ENCODE data around the gene NSF.
"Not testable (repeated sequence)": the region's sequence is repeated elsewhere in the genome, so short reads cannot be mapped to it uniquely, and the experiment has no call there.

Gene NSF

GRCh38 chr17:46759141-46759540 lies 168.7 kb downstream of the NSF start:
- H3K4me3 ChIP-seq (ENCODE audit: low read depth, low read length), result no peak overlapping the region
- H3K27ac ChIP-seq (ENCODE audit: low read depth, low read length), result no peak overlapping the region
- no peaks in the 10 kb centered on the region for H3K27me3 ChIP-seq (ENCODE audit: control insufficient read depth, insufficient read depth, low read length)
- H3K9me3 ChIP-seq (ENCODE audit: control insufficient read depth, insufficient read depth, low read depth, low read length), result no peaks in the 10 kb centered on the region
- H3K4me1 ChIP-seq (ENCODE audit: control insufficient read depth, insufficient read depth, low read length), result peaks cover 2% of the 10 kb centered on the region; the same call in 1 of the 2 replicates
- no peak overlapping the region for H3K9ac ChIP-seq (ENCODE audit: low read length)
- peaks cover 48% of the 10 kb centered on the region for H3K36me3 ChIP-seq (ENCODE audit: control insufficient read depth, insufficient read depth, low read length)

GRCh38 chr17:46763416-46763815 lies 172.9 kb downstream of the NSF start:
- Histone ChIP-seq H3K27ac (ENCODE audit: low read depth, low read length) (no peak overlapping the region), H3K4me1 (ENCODE audit: control insufficient read depth, insufficient read depth, low read length) (peaks cover 20% of the 10 kb centered on the region; the same call in 1 of the 2 replicates)

GRCh38 chr17:46764000-46764708 lies 173.7 kb downstream of the NSF start:
- Histone ChIP-seq H3K9me3 (ENCODE audit: control insufficient read depth, insufficient read depth, low read depth, low read length) (no peaks in the 10 kb centered on the region), H3K27me3 (ENCODE audit: control insufficient read depth, insufficient read depth, low read length) (peaks cover under 1% of the 10 kb centered on the region; the same call in 1 of the 2 replicates), H3K4me3 (ENCODE audit: low read depth, low read length) (no peak overlapping the region), H3K9ac (ENCODE audit: low read length) (no peak overlapping the region), H3K27ac (ENCODE audit: low read depth, low read length) (no peak overlapping the region), H3K4me1 (ENCODE audit: control insufficient read depth, insufficient read depth, low read length) (peaks cover 20% of the 10 kb centered on the region; the same call in 1 of the 2 replicates), H3K36me3 (ENCODE audit: control insufficient read depth, insufficient read depth, low read length) (peaks cover 78% of the 10 kb centered on the region)

More at GRCh38 chr17:46763416-46763815, 172.9 kb downstream of the NSF start:
- Histone ChIP-seq H3K36me3 (ENCODE audit: control insufficient read depth, insufficient read depth, low read length) (peaks cover 75% of the 10 kb centered on the region), H3K27me3 (ENCODE audit: control insufficient read depth, insufficient read depth, low read length) (no peaks in the 10 kb centered on the region), H3K9ac (ENCODE audit: low read length) (no peak overlapping the region), H3K9me3 (ENCODE audit: control insufficient read depth, insufficient read depth, low read depth, low read length) (no peaks in the 10 kb centered on the region), H3K4me3 (ENCODE audit: low read depth, low read length) (no peak overlapping the region)

- H3K4me3 ChIP-seq (ENCODE audit: low read depth, low read length), result no peak overlapping the region
- H3K27me3 ChIP-seq (ENCODE audit: control insufficient read depth, insufficient read depth, low read length), result peaks cover 7% of the 10 kb centered on the region; the same call in 1 of the 2 replicates
- H3K4me1 ChIP-seq (ENCODE audit: control insufficient read depth, insufficient read depth, low read length), result peaks cover 22% of the 10 kb centered on the region
- H3K9ac ChIP-seq (ENCODE audit: low read length), result no peak overlapping the region
- H3K36me3 ChIP-seq (ENCODE audit: control insufficient read depth, insufficient read depth, low read length), result peaks cover 74% of the 10 kb centered on the region
- no peaks in the 10 kb centered on the region for H3K9me3 ChIP-seq (ENCODE audit: control insufficient read depth, insufficient read depth, low read depth, low read length)
- H3K27ac ChIP-seq (ENCODE audit: low read depth, low read length), result no peak overlapping the region
Observed at GRCh38 chr17:46764709-46765401, 174.4 kb downstream of the NSF start.

GRCh38 chr17:46765453-46765852 lies 175.0 kb downstream of the NSF start:
- Histone ChIP-seq H3K4me3 (ENCODE audit: low read depth, low read length) (no peak overlapping the region), H3K27ac (ENCODE audit: low read depth, low read length) (no peak overlapping the region), H3K9me3 (ENCODE audit: control insufficient read depth, insufficient read depth, low read depth, low read length) (no peaks in the 10 kb centered on the region), H3K9ac (ENCODE audit: low read length) (no peak overlapping the region), H3K4me1 (ENCODE audit: control insufficient read depth, insufficient read depth, low read length) (peaks cover 28% of the 10 kb centered on the region), H3K27me3 (ENCODE audit: control insufficient read depth, insufficient read depth, low read length) (peaks cover 13% of the 10 kb centered on the region; the same call in 1 of the 2 replicates), H3K36me3 (ENCODE audit: control insufficient read depth, insufficient read depth, low read length) (peaks cover 71% of the 10 kb centered on the region)

GRCh38 chr17:46766493-46767491 lies 176.3 kb downstream of the NSF start:
- no peak overlapping the region for H3K27ac ChIP-seq (ENCODE audit: low read depth, low read length)
- H3K4me3 ChIP-seq (ENCODE audit: low read depth, low read length), result no peak overlapping the region
- peaks cover 62% of the 10 kb centered on the region for H3K36me3 ChIP-seq (ENCODE audit: control insufficient read depth, insufficient read depth, low read length)
- H3K27me3 ChIP-seq (ENCODE audit: control insufficient read depth, insufficient read depth, low read length), result peaks cover 18% of the 10 kb centered on the region; the same call in 1 of the 2 replicates
- H3K9ac ChIP-seq (ENCODE audit: low read length), result no peak overlapping the region
- H3K9me3 ChIP-seq (ENCODE audit: control insufficient read depth, insufficient read depth, low read depth, low read length), result no peaks in the 10 kb centered on the region
- H3K4me1 ChIP-seq (ENCODE audit: control insufficient read depth, insufficient read depth, low read length), result peaks cover 33% of the 10 kb centered on the region

GRCh38 chr17:46768540-46768870 lies 178.0 kb downstream of the NSF start:
- no peaks in the 10 kb centered on the region for H3K9me3 ChIP-seq (ENCODE audit: control insufficient read depth, insufficient read depth, low read depth, low read length)

GRCh38 chr17:46768896-46769295 lies 178.4 kb downstream of the NSF start:
- not testable (repeated sequence) for H3K4me3 ChIP-seq (ENCODE audit: low read depth, low read length); H3K27ac ChIP-seq (ENCODE audit: low read depth, low read length); H3K9ac ChIP-seq (ENCODE audit: low read length); H3K9me3 ChIP-seq (ENCODE audit: control insufficient read depth, insufficient read depth, low read depth, low read length)
- Histone ChIP-seq H3K27me3 (ENCODE audit: control insufficient read depth, insufficient read depth, low read length) (peaks cover 28% of the 10 kb centered on the region), H3K36me3 (ENCODE audit: control insufficient read depth, insufficient read depth, low read length) (peaks cover 44% of the 10 kb centered on the region), H3K4me1 (ENCODE audit: control insufficient read depth, insufficient read depth, low read length) (peaks cover 48% of the 10 kb centered on the region)

More at GRCh38 chr17:46768540-46768870, 178.0 kb downstream of the NSF start:
- no peak overlapping the region for H3K4me3 ChIP-seq (ENCODE audit: low read depth, low read length)
- H3K4me1 ChIP-seq (ENCODE audit: control insufficient read depth, insufficient read depth, low read length), result peaks cover 44% of the 10 kb centered on the region
- H3K36me3 ChIP-seq (ENCODE audit: control insufficient read depth, insufficient read depth, low read length), result peaks cover 48% of the 10 kb centered on the region
- H3K27ac ChIP-seq (ENCODE audit: low read depth, low read length), result no peak overlapping the region
- no peak overlapping the region for H3K9ac ChIP-seq (ENCODE audit: low read length)
- H3K27me3 ChIP-seq (ENCODE audit: control insufficient read depth, insufficient read depth, low read length), result peaks cover 24% of the 10 kb centered on the region; the same call in 1 of the 2 replicates

GRCh38 chr17:46769531-46770438 lies 179.3 kb downstream of the NSF start:
- Histone ChIP-seq H3K4me3 (ENCODE audit: low read depth, low read length) (no peak overlapping the region; the same call in 1 of the 2 replicates), H3K36me3 (ENCODE audit: control insufficient read depth, insufficient read depth, low read length) (peaks cover 36% of the 10 kb centered on the region), H3K27me3 (ENCODE audit: control insufficient read depth, insufficient read depth, low read length) (peaks cover 37% of the 10 kb centered on the region), H3K9ac (ENCODE audit: low read length) (peak overlapping the region; percentile 87), H3K4me1 (ENCODE audit: control insufficient read depth, insufficient read depth, low read length) (peaks cover 48% of the 10 kb centered on the region), H3K27ac (ENCODE audit: low read depth, low read length) (no peak overlapping the region), H3K9me3 (ENCODE audit: control insufficient read depth, insufficient read depth, low read depth, low read length) (no peaks in the 10 kb centered on the region)

GRCh38 chr17:46770439-46770817 lies 180.0 kb downstream of the NSF start:
- peak overlapping the region; percentile 56 for H3K4me3 ChIP-seq (ENCODE audit: low read depth, low read length)
- H3K27me3 ChIP-seq (ENCODE audit: control insufficient read depth, insufficient read depth, low read length), result peaks cover 43% of the 10 kb centered on the region
- H3K9ac ChIP-seq (ENCODE audit: low read length), result peak overlapping the region; percentile 87
- no peaks in the 10 kb centered on the region for H3K9me3 ChIP-seq (ENCODE audit: control insufficient read depth, insufficient read depth, low read depth, low read length)
- peaks cover 29% of the 10 kb centered on the region for H3K36me3 ChIP-seq (ENCODE audit: control insufficient read depth, insufficient read depth, low read length)
- H3K27ac ChIP-seq (ENCODE audit: low read depth, low read length), result peak overlapping the region; percentile 90; the same call in 1 of the 2 replicates
- peaks cover 47% of the 10 kb centered on the region for H3K4me1 ChIP-seq (ENCODE audit: control insufficient read depth, insufficient read depth, low read length)
